ENCODE measurements around the gene CPN2. TPM values are rescaled to one million over a fixed set of nuclear protein-coding genes. Genes with fewer than 3 reads are reported as not detected.

The CPN2 gene
- total and polyA plus RNA-seq, 2 donors (not counting 3 experiments of a cell fraction or from before 2014, with no cell fraction given): not detected

DNA sequence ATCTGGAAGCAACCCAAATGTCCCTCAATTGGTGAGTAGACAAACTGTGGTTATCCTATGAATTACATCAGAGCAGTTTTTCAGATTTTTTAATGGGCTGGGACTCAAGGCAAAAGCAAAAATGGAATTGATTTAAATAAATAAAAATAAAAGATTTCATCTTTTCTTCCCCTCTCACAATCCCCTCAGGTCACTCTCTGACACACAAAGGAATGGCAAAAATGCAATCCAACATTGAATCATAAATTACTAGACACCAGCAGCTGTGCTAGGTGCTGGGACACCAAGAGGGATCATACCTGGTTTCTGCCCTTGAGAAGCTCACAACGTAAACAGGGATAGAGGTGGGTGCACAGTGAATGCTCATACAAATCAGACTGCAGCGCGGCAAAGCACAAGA is 58.8 kb downstream of the CPN2 start:
- intact Hi-C loops (cut with micrococcal nuclease) (no loop called here), dilution Hi-C loops (cut with MboI; ENCODE audit: extremely low pct_ligation_motif_present, low sequenced_read_pairs) (no loop called here)
- Histone ChIP-seq H3K4me3 (replicated peaks in 1 of 3; ENCODE audit: insufficient read depth in 1 of 3, low read depth in 1 of 3, low read length in 3 of 3) (no peak overlapping the region), H4K20me1 (replicated peaks; ENCODE audit: control insufficient read depth, extremely low read depth, insufficient read depth, low read length) (no peaks in the 10 kb centered on the region), H3K79me2 (ENCODE audit: control insufficient read depth, insufficient read depth, low read length) (no peaks in the 10 kb centered on the region), H3K36me3 (ENCODE audit: control insufficient read depth in 2 of 2, extremely low read depth in 1 of 2, insufficient read depth in 2 of 2, low read length in 2 of 2) (no peaks in the 10 kb centered on the region), H3K4me1 (ENCODE audit: control insufficient read depth, extremely low read depth, insufficient read depth, low read length) (peaks cover 12% of the 10 kb centered on the region), H2AFZ (ENCODE audit: low read depth, low read length) (no peak overlapping the region), H3K4me2 (ENCODE audit: insufficient read depth, low read length) (no peak overlapping the region), H3K27ac (ENCODE audit: insufficient read depth, low read depth, low read length) (no peak overlapping the region), H3K9me1 (replicated peaks; ENCODE audit: control insufficient read depth, extremely low read depth, insufficient read depth, low read length) (no peaks in the 10 kb centered on the region), H3K9ac (replicated peaks; ENCODE audit: extremely low read depth, insufficient read depth, low read length) (no peak overlapping the region), H3K9me3 (replicated peaks; ENCODE audit: control insufficient read depth, insufficient read depth, low read length) (no peaks in the 10 kb centered on the region), H3K27me3 (ENCODE audit: control insufficient read depth in 2 of 2, insufficient read depth in 2 of 2, low read length in 2 of 2) (no peaks in the 10 kb centered on the region)
- no TSS peak for BruUV-seq (replicated peaks)
- CTCF ChIA-PET: no interaction called here
- POLR2A ChIA-PET: no interaction called here
- FAIRE-seq (no peak), DNase-seq (ENCODE audit: low read depth, low spot score) (no peak)
- no peak for TF ChIP-seq JUN (IDR thresholded peaks at IDR 0.05; ENCODE audit: borderline replicate concordance, insufficient read depth, insufficient read length, low read depth)
- TF ChIP-seq GATA2 (IDR thresholded peaks at IDR 0.05; ENCODE audit: insufficient read depth, insufficient read length, low read depth, low read length): no peak
- TF ChIP-seq POLR2A (IDR thresholded peaks at IDR 0.05; ENCODE audit: low read depth, low read length): no peak
- TF ChIP-seq FOS (IDR thresholded peaks at IDR 0.05; ENCODE audit: borderline replicate concordance, insufficient read depth, low read length): no peak

Other genes starting within 250 kb of the CPN2 start
- 42.0 and 60.5 TPM in 2 replicates for gene HES1, start 215.2 kb downstream of the CPN2 start, total RNA-seq
- 107 and 210 TPM in 2 replicates for gene HES1, start 215.2 kb downstream of the CPN2 start, polyA plus RNA-seq
- gene LRRC15, start 18.4 kb upstream of the CPN2 start, total RNA-seq: not detected in 2 replicates
- gene LRRC15, start 18.4 kb upstream of the CPN2 start, polyA plus RNA-seq: not detected in 2 replicates
- 0.11 TPM in 1 of 2 replicates, not detected in the other for gene GP5, start 47.9 kb upstream of the CPN2 start, total RNA-seq
- 0.03 and 0.06 TPM in 2 replicates for gene GP5, start 47.9 kb upstream of the CPN2 start, polyA plus RNA-seq
- gene ATP13A3, start 135.7 kb upstream of the CPN2 start, total RNA-seq: 56.8 and 59.0 TPM in 2 replicates
- 10.4 and 12.0 TPM in 2 replicates for gene ATP13A3, start 135.7 kb upstream of the CPN2 start, polyA plus RNA-seq

Measured in endothelial cell of umbilical vein (primary cell).